ENCODE results near the gene CFAP410.
"Not testable (repeated sequence)": the region's sequence is repeated elsewhere in the genome, so short reads cannot be mapped to it uniquely, and the experiment has no call there.

CFAP410 gene

GRCh38 chr21:44350773-44351481, 11.7 kb upstream of the CFAP410 start:
- DNase-seq (ENCODE audit: low read depth in 3 of 3): no peak

GRCh38 chr21:44349847-44350772, 10.9 kb upstream of the CFAP410 start:
- no peak for DNase-seq (ENCODE audit: low read depth in 3 of 3)

GRCh38 chr21:44349416-44349846, 10.2 kb upstream of the CFAP410 start:
- DNase-seq (ENCODE audit: low read depth in 3 of 3): no peak

GRCh38 chr21:44348861-44349260, 9.7 kb upstream of the CFAP410 start:
- no peak for DNase-seq (ENCODE audit: low read depth in 3 of 3)

- no peak for DNase-seq (ENCODE audit: low read depth in 3 of 3)
Measured at GRCh38 chr21:44347911-44348451, 8.8 kb upstream of the CFAP410 start.

GRCh38 chr21:44345495-44345894, 6.3 kb upstream of the CFAP410 start:
- no peak for DNase-seq (ENCODE audit: low read depth in 3 of 3)

GRCh38 chr21:44344541-44345183, 5.5 kb upstream of the CFAP410 start:
- DNase-seq (ENCODE audit: low read depth in 3 of 3): no peak

- DNase-seq (ENCODE audit: low read depth in 3 of 3): not testable (repeated sequence)
Measured at GRCh38 chr21:44342981-44343380, 3.8 kb upstream of the CFAP410 start.

GRCh38 chr21:44341726-44342458, 2.7 kb upstream of the CFAP410 start:
- DNase-seq (ENCODE audit: low read depth in 3 of 3): not testable (repeated sequence)

- DNase-seq (ENCODE audit: low read depth in 3 of 3): peak in 1 of 3 donors; percentile 13
Measured at GRCh38 chr21:44337941-44338895, 972 bp downstream of the CFAP410 start.

- DNase-seq (ENCODE audit: low read depth in 3 of 3): no peak
Measured at GRCh38 chr21:44337449-44337848, 1.7 kb downstream of the CFAP410 start.

GRCh38 chr21:44335266-44336059, 3.7 kb downstream of the CFAP410 start:
- no peak for DNase-seq (ENCODE audit: low read depth in 3 of 3)

GRCh38 chr21:44334329-44335030, 4.7 kb downstream of the CFAP410 start:
- DNase-seq (ENCODE audit: low read depth in 3 of 3): no peak

GRCh38 chr21:44333509-44334328, 5.5 kb downstream of the CFAP410 start:
- DNase-seq (ENCODE audit: low read depth in 3 of 3): no peak

GRCh38 chr21:44332965-44333364, 6.2 kb downstream of the CFAP410 start:
- DNase-seq (ENCODE audit: low read depth in 3 of 3): no peak

- no peak for DNase-seq (ENCODE audit: low read depth in 3 of 3)
Measured at GRCh38 chr21:44332383-44332782, 6.8 kb downstream of the CFAP410 start.

GRCh38 chr21:44331650-44332307, 7.4 kb downstream of the CFAP410 start:
- DNase-seq (ENCODE audit: low read depth in 3 of 3): no peak
